Ovary (tissue), 9 donors: ENCODE measurements around the gene COPB2. TPM values are rescaled to one million over a fixed set of nuclear protein-coding genes. Genes with fewer than 3 reads are reported as not detected.

Source experiments
- DNase-seq, 5 donors: peaks; one replicate each; pipeline ENCODE4 v3.0.0-alpha.2; 2019 to 2020
- H3K27ac ChIP-seq, 2 donors: fragments of 200-600 bp; one replicate each; pipeline versions ENCODE4 v1.5.1 to v1.8.0; 2019 to 2022
- H3K27me3 ChIP-seq: fragments of 200-600 bp; one replicate; pipeline ENCODE4 v1.8.0; 2022
- H3K36me3 ChIP-seq: fragments of 200-600 bp; sonication (generic); one replicate; pipeline ENCODE4 v1.5.1; 2019
- H3K4me1 ChIP-seq: one replicate; pipeline ENCODE4 v1.8.1; 2013; ENCODE audit warnings: mild to moderate bottlenecking, moderate library complexity; ENCODE audit not compliant: insufficient read depth
- H3K4me3 ChIP-seq: fragments of 200-600 bp; sonication (generic); one replicate; pipeline ENCODE4 v1.5.1; 2017
- H3K9me3 ChIP-seq, 2 donors: fragments of 200-600 bp in 1 of 2; sonication (generic) in 1 of 2; one replicate each; pipeline versions ENCODE4 v1.5.1 to v1.8.1; 2013 to 2019; ENCODE audit warnings: mild to moderate bottlenecking in 1 of 2, moderate library complexity in 1 of 2
- EP300 ChIP-seq: sonication (generic); formaldehyde crosslinking; IDR thresholded peaks from one replicate; pipeline ENCODE4 v1.6.1; 2017; ENCODE audit warnings: antibody characterized with exemption
- POLR2A ChIP-seq: fragments of 450-650 bp; IDR thresholded peaks from one replicate; pipeline ENCODE4 v1.6.1; 2017; ENCODE audit warnings: antibody characterized with exemption, mild to moderate bottlenecking, moderate library complexity
- WGBS, 3 donors: extraction: QIAGEN DNeasy Blood & Tissue Kit in 1 of 3; methylation state at CpG; one replicate each; pipeline versions ENCODE4 v1.1.5 to v1.1.7; 2013 to 2017; 5-methylcytosine and 5-hydroxymethylcytosine counted together
- intact Hi-C, 4 donors: fragments of 100-400 bp; cut with DNase I; formaldehyde crosslinking; loops; one replicate each; pipeline versions ENCODE4 v1.11.0 to v1.15.1; 2022 to 2023
- polyA plus RNA-seq, 2 donors: library from polyadenylated mRNA; stranded (reverse); fragments of 200-250 nt in 1 of 2; fragments of 350-450 nt in 1 of 2; fragmentation: Illumina TruSeq in 1 of 2; extraction: RNeasy Lipid Tissue Mini Kit (QIAGEN cat#74804) in 1 of 2; gene quantifications; one replicate each; pipeline ENCODE4 v1.2.3, GENCODE V29; 2013 to 2014
- small RNA-seq: library from RNA; depleted of rRNA; stranded (forward); fragments of <200 nt; gene quantifications from one replicate; pipeline ENCODE3, GENCODE V24; 2016
- total RNA-seq, 7 donors: library from RNA; depleted of rRNA in 2 of 7; stranded (reverse); fragments of >200 nt in 2 of 7; fragmentation: NEBNext Ultra II Directional in 3 of 7; extraction: Animal tissue kit (Norgen Biotek cat#: 25700) in 3 of 7; gene quantifications; one replicate each; pipeline versions ENCODE4 v1.1.0 to v1.2.4, GENCODE V29; 2016 to 2023
- TF ChIP-seq, protein P1 (sequence below), 3 donors: fragments of 450-650 bp in 2 of 3; fragments of 200-600 bp in 1 of 3; IDR thresholded peaks; one replicate each; pipeline versions ENCODE4 v1.5.1 to v1.8.0; 2016 to 2022; ENCODE audit warnings: antibody characterized with exemption in 3 of 3, mild to moderate bottlenecking in 1 of 3
- donor health status: DM: no; HTN: no; CAD: no; lungs with moderate emphysema.
- donor health status: DM: no; HTN: no; CAD: no.
- donor health status: Bipolar disorder and iron deficiency.
- donor health status: DM: yes; HTN: yes; CAD: no.
- donor health status: DM: no; HTN: no; CAD: no.
- donor health status: DM: yes; HTN: yes; CAD: no.

The COPB2 gene
- total and polyA plus RNA-seq, 9 donors: 38.2 to 115 (median 95.7) TPM

DNA sequence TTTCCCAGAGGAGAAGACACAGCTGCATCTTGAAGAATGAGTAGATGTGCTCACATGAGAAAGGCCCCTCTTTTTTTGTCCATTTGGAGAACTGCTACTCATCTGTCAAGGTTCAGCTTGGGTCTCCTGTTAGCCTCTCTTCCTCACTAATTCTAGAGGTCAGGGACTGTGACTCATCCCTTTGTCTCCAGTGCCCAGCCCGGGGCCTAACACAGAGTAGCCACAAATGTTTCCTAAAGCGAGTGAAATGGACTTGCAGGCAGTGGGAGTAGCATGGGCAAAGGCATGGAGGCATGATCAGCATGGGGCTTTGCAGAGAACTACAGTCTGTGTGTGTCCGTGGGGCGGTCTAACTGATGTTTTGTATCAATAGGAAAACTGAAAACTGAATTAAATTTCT is 79.6 kb downstream of the COPB2 start:
- Histone ChIP-seq H3K27me3 (no peaks in the 10 kb centered on the region), H3K36me3 (no peaks in the 10 kb centered on the region), H3K27ac (peak overlapping the region in 1 of 2 donors; percentile 64), H3K4me1 (peaks cover 4% of the 10 kb centered on the region), H3K4me3 (no peak overlapping the region), H3K9me3 (no peaks in the 10 kb centered on the region)
- DNase-seq: no peak
- TF ChIP-seq, protein P1, sequence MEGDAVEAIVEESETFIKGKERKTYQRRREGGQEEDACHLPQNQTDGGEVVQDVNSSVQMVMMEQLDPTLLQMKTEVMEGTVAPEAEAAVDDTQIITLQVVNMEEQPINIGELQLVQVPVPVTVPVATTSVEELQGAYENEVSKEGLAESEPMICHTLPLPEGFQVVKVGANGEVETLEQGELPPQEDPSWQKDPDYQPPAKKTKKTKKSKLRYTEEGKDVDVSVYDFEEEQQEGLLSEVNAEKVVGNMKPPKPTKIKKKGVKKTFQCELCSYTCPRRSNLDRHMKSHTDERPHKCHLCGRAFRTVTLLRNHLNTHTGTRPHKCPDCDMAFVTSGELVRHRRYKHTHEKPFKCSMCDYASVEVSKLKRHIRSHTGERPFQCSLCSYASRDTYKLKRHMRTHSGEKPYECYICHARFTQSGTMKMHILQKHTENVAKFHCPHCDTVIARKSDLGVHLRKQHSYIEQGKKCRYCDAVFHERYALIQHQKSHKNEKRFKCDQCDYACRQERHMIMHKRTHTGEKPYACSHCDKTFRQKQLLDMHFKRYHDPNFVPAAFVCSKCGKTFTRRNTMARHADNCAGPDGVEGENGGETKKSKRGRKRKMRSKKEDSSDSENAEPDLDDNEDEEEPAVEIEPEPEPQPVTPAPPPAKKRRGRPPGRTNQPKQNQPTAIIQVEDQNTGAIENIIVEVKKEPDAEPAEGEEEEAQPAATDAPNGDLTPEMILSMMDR (IDR thresholded peaks at IDR 0.05): no peak
- TF ChIP-seq POLR2A (no peak), EP300 (no peak)
- 38 to 44% (median 43%) methylated on average over 4 of the region's 4 CpGs for WGBS, 3 donors
- intact Hi-C loops: no loop called here

DNA sequence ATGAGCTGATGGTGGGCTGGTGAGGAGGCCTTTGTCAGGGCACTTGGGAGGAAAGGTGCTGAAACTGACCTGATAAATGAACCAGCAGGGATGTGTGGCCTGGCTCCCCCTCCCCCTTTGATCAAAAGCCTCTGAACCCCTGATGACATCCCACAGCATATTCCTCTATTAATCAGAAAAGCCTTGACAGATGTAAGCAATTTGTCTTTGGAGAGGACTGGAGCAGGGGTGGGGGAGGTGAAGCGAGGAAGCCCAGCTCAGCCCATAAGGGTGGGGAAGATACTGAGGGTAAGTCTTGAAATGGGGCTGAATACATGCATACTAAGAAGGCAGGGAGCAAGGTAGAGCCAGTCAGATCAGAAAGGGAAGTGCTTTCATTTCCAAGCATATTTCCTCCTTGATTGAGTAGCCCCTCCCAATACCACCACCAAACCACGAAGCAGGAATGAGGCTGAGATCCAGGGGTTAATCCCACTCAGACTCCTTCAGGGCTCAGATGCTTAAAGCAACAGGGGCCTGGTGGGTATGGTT is 80.3 kb downstream of the COPB2 start:
- Histone ChIP-seq H3K27ac (peak overlapping the region in 1 of 2 donors; percentile 64), H3K4me1 (peaks cover 4% of the 10 kb centered on the region), H3K36me3 (no peaks in the 10 kb centered on the region), H3K27me3 (no peaks in the 10 kb centered on the region), H3K9me3 (no peaks in the 10 kb centered on the region), H3K4me3 (no peak overlapping the region)
- no peak for TF ChIP-seq POLR2A
- DNase-seq: no peak
- 65 to 67% (median 65%) methylated on average over 2 of the region's 2 CpGs for WGBS, 3 donors
- intact Hi-C loops: no loop called here

DNA sequence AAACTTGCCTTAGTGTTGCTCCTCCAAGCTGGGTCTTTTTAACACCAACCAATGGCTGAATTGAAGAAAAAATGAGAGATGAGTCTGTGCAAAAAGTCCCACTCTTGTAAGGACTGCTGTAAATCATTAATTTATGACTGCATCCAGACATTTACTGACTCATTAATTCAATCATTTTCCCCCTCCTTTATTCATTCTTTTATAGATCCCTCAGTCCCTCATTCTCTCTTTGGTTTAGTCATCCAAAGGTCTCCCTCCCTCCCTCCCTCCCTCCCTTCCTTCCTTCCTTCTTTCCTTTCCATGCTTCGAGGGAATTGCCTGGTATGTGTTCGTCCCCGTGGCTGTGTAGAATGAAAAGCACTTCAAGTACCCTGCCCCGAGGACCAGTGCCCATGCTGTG is 80.9 kb downstream of the COPB2 start:
- TF ChIP-seq EP300 (no peak), POLR2A (no peak)
- TF ChIP-seq, protein P1 (IDR thresholded peaks at IDR 0.05): no peak
- Histone ChIP-seq H3K36me3 (no peaks in the 10 kb centered on the region), H3K27me3 (no peaks in the 10 kb centered on the region), H3K4me3 (no peak overlapping the region), H3K4me1 (peaks cover 2% of the 10 kb centered on the region), H3K9me3 (no peaks in the 10 kb centered on the region), H3K27ac (no peak overlapping the region)
- intact Hi-C loops: no loop called here
- 73 to 92% (median 81%) methylated on average over 4 of the region's 4 CpGs for WGBS, 3 donors
- no peak for DNase-seq

DNA sequence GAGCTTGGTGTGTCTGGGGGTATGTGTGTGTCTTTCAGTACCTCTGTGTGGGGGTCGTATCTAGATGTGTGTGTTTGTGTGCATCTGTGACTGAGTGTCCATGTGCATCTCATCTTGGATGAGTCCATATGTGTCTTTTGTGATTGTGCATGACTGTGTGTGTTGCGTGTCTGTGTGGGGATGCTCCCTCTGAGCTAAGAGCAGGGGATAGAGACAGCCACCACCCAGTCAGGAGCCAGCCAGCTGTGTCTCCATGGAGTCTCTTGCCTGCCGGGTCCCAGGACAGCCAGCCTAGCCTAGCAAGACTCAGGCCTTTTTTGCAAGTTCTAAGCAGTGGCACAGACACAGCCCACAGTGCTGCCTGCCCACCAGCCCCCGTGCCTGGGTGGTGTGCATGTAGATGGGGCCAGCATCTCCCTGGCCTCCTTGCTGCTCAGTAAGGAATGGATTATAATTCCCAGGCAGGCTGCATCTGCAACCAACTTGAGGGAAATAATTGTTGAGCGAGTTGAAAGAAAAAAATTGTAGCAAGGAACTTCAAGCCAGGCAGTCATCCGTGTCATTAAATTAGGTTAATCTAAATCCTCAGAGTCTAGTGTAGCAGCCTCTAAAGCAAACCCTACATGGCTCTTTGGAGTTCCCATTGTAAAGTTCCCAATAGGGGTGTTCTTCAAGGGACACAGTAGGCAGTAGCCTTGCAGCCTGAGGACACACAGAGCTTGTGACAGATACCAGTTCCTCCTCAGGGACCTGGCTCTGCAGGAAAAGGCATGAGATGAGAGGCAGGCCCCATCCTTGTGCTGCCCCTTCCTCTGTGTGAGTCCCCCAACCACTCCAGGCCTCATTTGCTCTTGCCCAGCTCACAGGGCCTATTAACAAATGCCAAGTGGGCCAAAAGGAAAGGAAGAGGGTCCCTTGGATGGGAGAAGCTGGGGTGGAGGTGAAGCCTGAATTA is 81.6 kb downstream of the COPB2 start:
- DNase-seq: no peak
- H3K4me3 ChIP-seq: no peak overlapping the region
- WGBS, 3 donors: 91 to 94% (median 93%) methylated on average over 6 of the region's 6 CpGs
- H3K9me3 ChIP-seq: no peaks in the 10 kb centered on the region
- H3K27me3 ChIP-seq: no peaks in the 10 kb centered on the region
- TF ChIP-seq, protein P1 (IDR thresholded peaks at IDR 0.05): no peak
- TF ChIP-seq EP300 (no peak), POLR2A (no peak)
- H3K4me1 ChIP-seq: peaks cover 4% of the 10 kb centered on the region
- no peak overlapping the region for H3K27ac ChIP-seq
- intact Hi-C loops: no loop called here
- H3K36me3 ChIP-seq: no peaks in the 10 kb centered on the region

Small RNAs within 50 kb of the gene (small RNA-seq; reads per million reads assigned to genes)
- not detected for gene RF00026

Other genes starting within 250 kb of the COPB2 start
- gene MRPS22, start 45.6 kb downstream of the COPB2 start, total RNA-seq: 10 to 100 TPM; 33.0 to 41.7 (median 36.8) TPM
- gene MRPS22, start 45.6 kb downstream of the COPB2 start, polyA plus RNA-seq: 10 to 100 TPM; 35.9 to 51.6 TPM
- 1 to 10 TPM in 1 of 7 donors, under 1 TPM in 1, not detected in 5; 0.69 to 2.3 TPM for gene RBP2, start 86.9 kb upstream of the COPB2 start, total RNA-seq
- gene RBP2, start 86.9 kb upstream of the COPB2 start, polyA plus RNA-seq: under 1 TPM in 1 of 2 donors, not detected in 1; 0.13 TPM
- gene RBP1, start 150.1 kb upstream of the COPB2 start, total RNA-seq: 1,000 to 10,000 TPM in 4 of 7 donors, 100 to 1,000 TPM in 3; 599 to 1,818 (median 1,035) TPM
- 1,000 to 10,000 TPM; 1,326 to 3,076 TPM for gene RBP1, start 150.1 kb upstream of the COPB2 start, polyA plus RNA-seq